B cell (primary cell): ENCODE results near the gene PLA2G12B. TPM values are rescaled to one million over a fixed set of nuclear protein-coding genes. Genes with fewer than 3 reads are reported as not detected.

Experiments
- ATAC-seq: fragments of 200-7000 bp; cut with Tn5 transposase; one replicate; pipeline ENCODE4 v1.10.0; 2021; ENCODE audit warnings: low read depth, mild to moderate bottlenecking, moderate number of reproducible peaks, moderate library complexity
- CTCF ChIA-PET: fragments of 350-600 bp; sonication (Branson Sonifier 250); formaldehyde crosslinking; loops from one replicate; lab custom pipeline; 2021; ENCODE audit warnings: antibody characterized with exemption, inconsistent platforms; lab: Charles Lee
- POLR2A ChIA-PET: fragments of 350-600 bp; sonication (Branson Sonifier 250); formaldehyde crosslinking; loops from one replicate; lab custom pipeline; 2021; ENCODE audit warnings: antibody characterized with exemption; lab: Charles Lee
- DNase-seq: peaks from one replicate; pipeline ENCODE4 v3.0.0; 2013
- H2AFZ ChIP-seq: 2 replicates; pipeline ENCODE4 v1.6.1; 2012; ENCODE audit warnings: mild to moderate bottlenecking, low read depth, low read length; ENCODE audit not compliant: insufficient read depth, poor library complexity, severe bottlenecking
- H3K27ac ChIP-seq, 2 donors: 1 replicate in 1 of 2; 2 replicates in 1 of 2; pipeline ENCODE4 v1.5.1; 2012 to 2013; ENCODE audit warnings: low read length in 2 of 2, mild to moderate bottlenecking in 2 of 2, moderate library complexity in 1 of 2
- H3K27me3 ChIP-seq, 4 experiments: fragments of 200-600 bp in 1 of 4; sonication (generic) in 1 of 4; replicated peaks in 1 of 4; 1 replicate in 2 of 4; 2 replicates in 2 of 4; pipeline versions ENCODE4 v1.6.1 to v1.7.0; 2013 to 2016; ENCODE audit warnings: low read length in 3 of 4, mild to moderate bottlenecking in 2 of 4, mixed read lengths in 1 of 4, moderate library complexity in 1 of 4; ENCODE audit not compliant: insufficient read depth in 4 of 4, control insufficient read depth in 3 of 4; ENCODE audit errors: control extremely low read depth in 1 of 4
- H3K36me3 ChIP-seq, 2 experiments: replicated peaks in 1 of 2; 1 replicate in 1 of 2; 2 replicates in 1 of 2; pipeline versions ENCODE4 v1.6.1 to v1.7.1; 2013; ENCODE audit warnings: low read length in 1 of 2; ENCODE audit not compliant: insufficient read depth in 2 of 2, control insufficient read depth in 1 of 2; ENCODE audit errors: control extremely low read depth in 1 of 2, extremely low read depth in 1 of 2
- H3K4me1 ChIP-seq, 2 donors: fragments of 200-600 bp in 1 of 2; sonication (generic) in 1 of 2; 1 replicate in 1 of 2; 2 replicates in 1 of 2; pipeline versions ENCODE4 v1.5.1 to v1.6.1; 2013 to 2017; ENCODE audit warnings: low read length in 2 of 2; ENCODE audit not compliant: control insufficient read depth in 2 of 2, insufficient read depth in 2 of 2
- H3K4me2 ChIP-seq: replicated peaks from 2 replicates; pipeline ENCODE3; 2012; ENCODE audit warnings: mild to moderate bottlenecking, low read depth, low read length; ENCODE audit not compliant: poor library complexity, severe bottlenecking
- H3K4me3 ChIP-seq, 5 experiments: fragments of 200-600 bp in 1 of 5; sonication (generic) in 1 of 5; 1 replicate in 3 of 5; 2 replicates in 2 of 5; pipeline versions ENCODE4 v1.5.1 to v1.7.0; 2011 to 2016; ENCODE audit warnings: low read length in 4 of 5, mild to moderate bottlenecking in 4 of 5, low read depth in 2 of 5, control low read depth in 1 of 5, moderate library complexity in 1 of 5; ENCODE audit not compliant: insufficient read depth in 1 of 5; ENCODE audit errors: control extremely low read depth in 1 of 5, extremely low read depth in 1 of 5
- H3K79me2 ChIP-seq: fragments of 200-600 bp; sonication (generic); one replicate; pipeline ENCODE4 v1.6.0; 2016; ENCODE audit warnings: low read length; ENCODE audit not compliant: control insufficient read depth, insufficient read depth
- H3K9ac ChIP-seq: fragments of 200-600 bp; sonication (generic); 2 replicates; pipeline ENCODE4 v1.6.1; 2017; ENCODE audit warnings: mild to moderate bottlenecking, low read length, moderate library complexity
- H3K9me3 ChIP-seq, 3 donors: one replicate each; pipeline versions ENCODE4 v1.6.1 to v1.7.1; 2013; ENCODE audit warnings: low read length in 2 of 3; ENCODE audit not compliant: control insufficient read depth in 2 of 3, insufficient read depth in 1 of 3; ENCODE audit errors: control extremely low read depth in 1 of 3
- H4K20me1 ChIP-seq: 2 replicates; pipeline ENCODE4 v1.6.0; 2012; ENCODE audit warnings: mild to moderate bottlenecking, low read length; ENCODE audit not compliant: insufficient read depth, control insufficient read depth, poor library complexity, severe bottlenecking
- H3K27ac Mint-ChIP-seq: one replicate; pipeline ENCODE4 v1.8.0; 2021; ENCODE audit warnings: mixed read lengths
- H3K27me3 Mint-ChIP-seq: one replicate; pipeline ENCODE4 v1.8.0; 2021; ENCODE audit warnings: mixed read lengths
- H3K4me1 Mint-ChIP-seq: one replicate; pipeline ENCODE4 v1.8.0; 2021; ENCODE audit warnings: mixed read lengths
- H3K4me3 Mint-ChIP-seq: one replicate; pipeline ENCODE4 v1.8.0; 2021; ENCODE audit warnings: mixed read lengths
- H3K9me3 Mint-ChIP-seq: one replicate; pipeline ENCODE4 v1.8.0; 2022; ENCODE audit warnings: mixed read lengths; ENCODE audit not compliant: insufficient read depth
- CTCF ChIP-seq: fragments of 200-600 bp; IDR thresholded peaks from one replicate; pipeline ENCODE4 v1.8.0; 2022; ENCODE audit warnings: antibody characterized with exemption, mild to moderate bottlenecking
- EZH2 ChIP-seq: IDR thresholded peaks from 2 replicates; pipeline ENCODE4 v1.6.1; 2012; ENCODE audit warnings: borderline replicate concordance, low read depth, mild to moderate bottlenecking, moderate library complexity, low read length; ENCODE audit not compliant: insufficient read depth, poor library complexity, severe bottlenecking
- WGBS: methylation state at CpG from one replicate; pipeline ENCODE4 v1.1.5; 2013; ENCODE audit warnings: missing lambda C conversion rate; ENCODE audit not compliant: insufficient coverage; 5-methylcytosine and 5-hydroxymethylcytosine counted together
- intact Hi-C: fragments of 100-400 bp; cut with micrococcal nuclease; formaldehyde crosslinking; loops from one replicate; pipeline ENCODE4 v1.10.0; 2022
- polyA plus RNA-seq: library from polyadenylated mRNA; depleted of rRNA; stranded (reverse); fragments of >200 nt; gene quantifications from 2 replicates; pipeline ENCODE4 v1.2.3, GENCODE V29; 2012
- total RNA-seq, 2 donors: library from RNA; stranded (reverse); fragments of 120-200 nt in 1 of 2; gene quantifications; 1 replicate in 1 of 2; 2 replicates in 1 of 2; pipeline versions ENCODE4 v1.2.3 to v1.2.4, GENCODE V29; 2013 to 2022

The PLA2G12B gene
- total and polyA plus RNA-seq, 2 donors (not counting 1 experiment from before 2014, with no cell fraction given) = not detected

GRCh38 chr10:72895236-72895850 lies 59.3 kb downstream of the PLA2G12B start:
- Histone ChIP-seq H2AFZ (no peak overlapping the region), H3K4me1 (no peaks in the 10 kb centered on the region), H3K9ac (no peak overlapping the region), H4K20me1 (no peaks in the 10 kb centered on the region), H3K27me3 (peaks cover 0 to 6% (median 2%) of the 10 kb centered on the region in 4 experiments), H3K36me3 (no peaks in the 10 kb centered on the region), H3K4me3 (no peak overlapping the region), H3K27ac (no peak overlapping the region), H3K4me2 (no peak overlapping the region), H3K9me3 (no peaks in the 10 kb centered on the region), H3K79me2 (no peaks in the 10 kb centered on the region)
- ChIA-PET POLR2A (no interaction called here), CTCF (no interaction called here)
- no peaks in the 10 kb centered on the region for H3K4me1 Mint-ChIP-seq
- whole genome bisulfite sequencing = 96% methylated on average over 10 of the region's 11 CpGs
- no peak for DNase-seq
- no peak overlapping the region for H3K27ac Mint-ChIP-seq
- intact Hi-C loops = no loop called here
- TF ChIP-seq CTCF = no peak
- no peak for TF ChIP-seq EZH2
- no peak for ATAC-seq
- H3K27me3 Mint-ChIP-seq = peaks cover 6% of the 10 kb centered on the region
- H3K4me3 Mint-ChIP-seq = no peak overlapping the region
- H3K9me3 Mint-ChIP-seq = no peaks in the 10 kb centered on the region

GRCh38 chr10:72893136-72893798 lies 61.3 kb downstream of the PLA2G12B start, which contains the start of gene OIT3:
Gene OIT3, plus strand, starts transcription at chr10:72893739. Its CDS starts 60 bp downstream, at chr10:72893799.
- H3K79me2 ChIP-seq = no peaks in the 10 kb centered on the region
- Mint-ChIP-seq H3K9me3 (no peaks in the 10 kb centered on the region), H3K27ac (no peak within 1 kb of the TSS), H3K4me3 (no peak within 1 kb of the TSS), H3K4me1 (no peaks in the 10 kb centered on the region), H3K27me3 (peaks cover 6% of the 10 kb centered on the region)
- H3K9me3 ChIP-seq = no peaks in the 10 kb centered on the region
- ChIA-PET CTCF (no interaction called here), POLR2A (no interaction called here)
- H3K27me3 ChIP-seq = peaks cover 0 to 4% (median 2%) of the 10 kb centered on the region in 4 experiments
- intact Hi-C loops = no loop called here
- no peak within 1 kb of the TSS for H3K4me2 ChIP-seq
- no peak for TF ChIP-seq EZH2
- no peak for TF ChIP-seq CTCF
- DNase-seq = no peak
- H3K9ac ChIP-seq = no peak within 1 kb of the TSS
- no peaks in the 10 kb centered on the region for H4K20me1 ChIP-seq
- no peaks in the 10 kb centered on the region for H3K36me3 ChIP-seq
- ATAC-seq = no peak
- H2AFZ ChIP-seq = no peak within 1 kb of the TSS
- H3K27ac ChIP-seq = no peak within 1 kb of the TSS
- H3K4me3 ChIP-seq = no peak within 1 kb of the TSS
- WGBS = 70% methylated on average over 2 of the region's 4 CpGs
- no peaks in the 10 kb centered on the region for H3K4me1 ChIP-seq
